GM19463 (cell line): Measurements from ENCODE around the gene RIBC1.
A peak's percentile ranks its signal among the peaks of the same experiment; 100 is the strongest.
"Not testable (repeated sequence)": the region's sequence is repeated elsewhere in the genome, so short reads cannot be mapped to it uniquely, and the experiment has no call there.

Source experiments
- ATAC-seq: cut with Tn5 transposase; IDR thresholded peaks from one replicate; pipeline ENCODE4 v1.9.1; 2021; ENCODE audit warnings: mild to moderate bottlenecking, moderate library complexity; ENCODE audit not compliant: unreplicated experiment

RIBC1 gene

GRCh38 chrX:53433651-53434639 lies 11.3 kb downstream of the RIBC1 start, which contains the start of gene HSD17B10:
HSD17B10 (minus strand) TSS chrX:53434370; CDS start chrX:53434345, 25 bp downstream.
- ATAC-seq = peak; percentile 94

GRCh38 chrX:53435997-53436396 lies 13.3 kb downstream of the RIBC1 start:
- peak; percentile 79 for ATAC-seq

GRCh38 chrX:53437206-53437605 lies 14.5 kb downstream of the RIBC1 start:
- ATAC-seq = no peak

GRCh38 chrX:53438174-53438831 lies 15.6 kb downstream of the RIBC1 start:
- ATAC-seq = no peak

- no peak for ATAC-seq
These were observed 16.2 kb downstream of the RIBC1 start for GRCh38 chrX:53438832-53439230.

GRCh38 chrX:53440101-53440500 lies 17.4 kb downstream of the RIBC1 start:
- no peak for ATAC-seq

- no peak for ATAC-seq
These were observed 18.2 kb downstream of the RIBC1 start for GRCh38 chrX:53440621-53441517.

- ATAC-seq = peak; percentile 85
These were observed 19.1 kb downstream of the RIBC1 start for GRCh38 chrX:53441531-53442321.

- no peak for ATAC-seq
These were observed 19.6 kb downstream of the RIBC1 start for GRCh38 chrX:53442322-53442631.

- ATAC-seq = no peak
These were observed 23.3 kb downstream of the RIBC1 start for GRCh38 chrX:53445977-53446376.

GRCh38 chrX:53447441-53447840 lies 24.8 kb downstream of the RIBC1 start:
- no peak for ATAC-seq

- no peak for ATAC-seq
These were observed 27.0 kb downstream of the RIBC1 start for GRCh38 chrX:53449632-53450031.

GRCh38 chrX:53452812-53453211 lies 30.1 kb downstream of the RIBC1 start:
- no peak for ATAC-seq

GRCh38 chrX:53456254-53456653 lies 33.6 kb downstream of the RIBC1 start:
- no peak for ATAC-seq

- ATAC-seq = no peak
These were observed 35.4 kb downstream of the RIBC1 start for GRCh38 chrX:53458082-53458481.

- ATAC-seq = not testable (repeated sequence)
These were observed 46.0 kb downstream of the RIBC1 start for GRCh38 chrX:53468659-53469058.

- ATAC-seq = no peak
These were observed 48.7 kb downstream of the RIBC1 start for GRCh38 chrX:53471346-53471745.

- ATAC-seq = no peak
These were observed 52.0 kb downstream of the RIBC1 start for GRCh38 chrX:53474707-53475106.

GRCh38 chrX:53476371-53476770 lies 53.7 kb downstream of the RIBC1 start:
- no peak for ATAC-seq

- ATAC-seq = no peak
These were observed 56.6 kb downstream of the RIBC1 start for GRCh38 chrX:53479301-53479700.
